GM19043 (cell line): ENCODE data around the gene MATN4.

Source experiments
- ATAC-seq: cut with Tn5 transposase; IDR thresholded peaks from one replicate; pipeline ENCODE4 v1.9.1; 2021; ENCODE audit warnings: low read depth; ENCODE audit not compliant: unreplicated experiment

The MATN4 gene

DNA sequence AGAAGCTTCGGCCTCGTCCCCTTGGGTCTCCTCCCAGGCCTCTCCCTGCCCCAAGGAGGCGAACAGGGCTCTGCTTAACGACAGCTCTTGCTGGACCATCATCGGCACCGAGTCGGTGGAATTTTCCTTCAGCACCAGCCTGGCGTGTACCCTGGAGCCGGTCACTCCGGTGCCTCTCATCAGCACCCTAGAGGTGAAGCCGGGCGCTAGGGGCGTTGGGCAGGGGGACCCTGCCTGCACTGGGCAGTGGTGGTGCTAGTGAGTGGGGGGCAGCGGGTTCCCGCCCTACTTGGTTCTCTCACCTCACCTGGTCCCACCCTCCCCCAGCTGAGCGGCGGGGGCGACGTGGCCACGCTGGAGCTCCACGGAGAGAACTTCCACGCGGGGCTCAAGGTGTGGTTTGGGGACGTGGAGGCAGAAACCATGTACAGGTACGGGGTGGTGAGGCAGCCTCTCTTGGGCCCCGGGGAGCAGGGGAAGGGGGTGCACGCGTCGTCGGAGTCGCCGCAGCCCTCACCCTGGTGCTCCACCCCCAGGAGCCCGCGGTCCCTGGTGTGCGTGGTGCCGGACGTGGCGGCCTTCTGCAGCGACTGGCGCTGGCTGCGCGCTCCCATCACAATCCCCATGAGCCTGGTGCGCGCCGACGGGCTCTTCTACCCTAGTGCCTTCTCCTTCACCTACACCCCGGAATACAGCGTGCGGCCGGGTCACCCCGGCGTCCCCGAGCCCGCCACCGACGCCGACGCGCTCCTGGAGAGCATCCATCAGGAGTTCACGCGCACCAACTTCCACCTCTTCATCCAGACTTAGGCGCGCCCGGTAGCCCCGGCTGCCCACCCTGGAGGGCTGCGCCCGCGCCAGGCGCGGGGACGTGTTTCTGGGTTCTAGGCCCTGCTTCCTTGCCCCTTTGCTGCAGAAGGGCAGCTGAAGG, 8.3 kb upstream of the MATN4 start:
- no peak for ATAC-seq

DNA sequence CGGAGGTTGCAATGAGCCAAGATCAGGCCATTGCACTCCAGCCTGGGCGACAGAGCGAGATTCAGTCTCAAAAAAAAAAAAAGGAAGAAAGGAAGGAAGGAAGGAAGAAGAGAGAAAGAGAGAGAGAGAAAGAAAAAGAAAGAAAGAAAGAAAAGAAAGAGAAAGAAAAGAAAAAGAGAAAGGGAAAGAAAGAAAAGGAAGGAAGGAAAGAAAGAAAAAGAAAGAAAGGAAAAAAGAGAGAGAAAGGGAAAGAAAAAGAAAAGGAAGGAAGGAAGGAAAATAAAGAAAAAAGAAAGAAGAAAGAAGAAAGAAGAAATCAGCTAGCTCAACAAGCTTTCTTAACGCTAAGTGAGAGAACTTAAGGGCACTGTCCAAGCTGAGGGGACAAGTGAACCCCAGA, 7.6 kb upstream of the MATN4 start:
- no peak for ATAC-seq

DNA sequence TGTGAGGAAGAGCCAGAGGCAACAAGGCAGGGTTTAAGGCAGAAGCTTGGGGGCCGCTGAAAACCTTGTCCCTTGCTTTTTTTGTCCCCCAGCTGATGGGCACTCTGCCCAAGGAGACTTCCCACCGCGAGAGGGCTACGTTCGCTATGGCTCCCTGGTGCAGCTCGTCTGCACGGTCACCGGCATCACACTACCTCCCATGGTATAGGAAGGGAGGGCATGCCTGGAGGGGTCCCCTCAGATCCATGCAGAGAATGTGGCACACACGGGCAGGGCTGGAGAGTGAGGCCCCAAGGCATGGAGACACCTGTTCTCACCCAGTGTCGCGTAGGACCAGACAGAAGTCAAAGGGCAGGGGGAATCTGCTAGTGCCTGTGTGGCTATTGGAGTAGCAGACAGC, 5.8 kb upstream of the MATN4 start:
- no peak for ATAC-seq

DNA sequence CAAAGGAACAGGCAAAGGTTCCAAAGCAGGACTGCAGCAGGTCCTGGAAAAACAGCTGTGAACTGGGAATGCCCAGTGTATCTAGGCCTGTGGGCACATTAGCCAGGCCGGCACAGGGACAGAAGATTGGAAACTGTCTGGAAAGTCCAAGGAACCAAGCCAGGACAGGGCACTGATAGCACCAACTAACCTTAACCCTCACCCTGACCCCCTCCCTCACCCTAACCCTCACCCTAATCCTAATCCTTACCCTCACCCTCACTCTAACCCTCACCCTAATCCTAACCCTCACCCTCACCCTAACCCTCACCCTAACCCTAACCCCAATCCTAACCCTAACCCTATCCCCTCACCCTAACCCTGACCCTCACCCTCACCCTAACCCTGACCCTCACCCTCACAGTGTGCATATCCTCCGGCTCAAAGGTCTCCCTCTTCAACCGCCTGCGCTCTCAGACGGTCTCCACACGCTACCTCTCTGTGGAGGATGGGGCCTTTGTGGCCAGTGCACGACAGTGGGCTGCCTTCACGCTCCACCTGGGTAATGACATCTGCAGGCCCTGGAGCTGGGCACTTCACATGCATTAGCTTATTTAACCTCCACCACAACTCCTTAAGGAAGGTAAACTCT, 5.1 kb upstream of the MATN4 start:
- ATAC-seq: no peak

DNA sequence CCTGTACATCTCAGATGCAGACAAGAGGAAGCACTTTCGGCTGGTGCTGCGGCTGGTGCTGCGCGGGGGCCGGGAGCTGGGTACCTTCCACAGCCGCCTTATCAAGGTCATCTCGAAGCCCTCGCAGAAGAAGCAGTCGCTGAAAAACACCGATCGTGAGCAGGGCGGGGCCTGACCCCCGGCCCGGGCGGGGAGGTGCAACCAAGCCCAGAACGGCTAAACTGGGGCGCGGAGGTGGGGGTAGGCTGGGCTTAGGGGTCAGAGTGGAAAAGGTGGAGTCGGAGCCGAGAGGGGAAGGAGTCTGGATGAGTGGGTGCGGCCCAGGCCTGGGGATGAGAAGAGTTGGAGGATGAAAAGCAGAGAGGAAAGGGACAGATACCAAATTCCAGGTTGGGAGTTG, 4.1 kb upstream of the MATN4 start:
- ATAC-seq: no peak

DNA sequence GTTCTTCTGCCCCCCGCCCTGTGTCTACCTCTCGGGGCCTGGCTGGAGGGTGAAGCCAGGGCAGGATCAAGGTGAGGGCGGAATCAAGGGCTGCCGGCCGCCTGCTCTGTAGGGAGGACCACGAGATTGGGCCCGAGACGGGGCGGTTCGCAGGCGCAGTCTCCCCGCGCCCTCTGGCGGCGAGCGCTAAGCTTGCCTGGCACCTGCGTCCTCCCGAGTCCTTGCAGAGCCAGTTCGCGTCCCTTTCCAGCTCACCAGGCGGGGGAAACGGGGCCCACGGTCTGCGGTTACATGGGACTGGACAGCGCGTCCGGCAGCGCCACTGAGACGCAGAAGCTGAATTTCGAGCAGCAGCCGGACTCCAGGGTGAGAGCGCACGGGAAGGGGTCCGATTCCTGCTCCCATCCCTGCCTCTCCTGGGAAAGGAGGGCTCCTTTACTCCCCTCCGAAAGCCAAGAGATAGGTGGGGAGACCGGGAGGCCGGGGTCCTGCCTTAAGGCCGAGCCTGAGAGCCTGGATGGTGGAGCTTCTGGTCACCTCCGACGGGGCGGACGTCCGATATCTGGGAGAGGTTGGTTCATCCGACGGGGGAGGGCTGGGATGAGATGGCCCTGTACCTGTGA, 3.6 kb upstream of the MATN4 start:
- no peak for ATAC-seq

DNA sequence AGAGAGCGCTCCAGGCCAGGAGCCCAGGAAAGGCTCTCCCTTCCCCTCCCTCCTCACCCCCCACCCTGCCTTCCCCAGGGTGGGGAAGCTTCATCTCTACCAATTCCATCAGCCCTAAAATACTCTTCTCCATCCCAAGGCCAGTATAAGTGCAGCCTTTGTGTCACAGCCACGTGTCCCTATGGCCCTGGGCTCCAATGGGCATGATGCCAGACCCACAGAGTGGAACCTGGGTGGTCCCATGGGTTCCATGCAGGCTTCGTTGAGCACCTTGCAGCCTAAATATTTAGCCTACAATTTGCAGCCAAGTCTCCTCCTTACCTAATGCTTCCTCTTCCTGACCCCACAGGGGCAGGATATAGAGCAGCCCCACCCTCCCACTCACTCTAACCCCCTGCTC, 976 bp upstream of the MATN4 start:
- ATAC-seq: no peak

DNA sequence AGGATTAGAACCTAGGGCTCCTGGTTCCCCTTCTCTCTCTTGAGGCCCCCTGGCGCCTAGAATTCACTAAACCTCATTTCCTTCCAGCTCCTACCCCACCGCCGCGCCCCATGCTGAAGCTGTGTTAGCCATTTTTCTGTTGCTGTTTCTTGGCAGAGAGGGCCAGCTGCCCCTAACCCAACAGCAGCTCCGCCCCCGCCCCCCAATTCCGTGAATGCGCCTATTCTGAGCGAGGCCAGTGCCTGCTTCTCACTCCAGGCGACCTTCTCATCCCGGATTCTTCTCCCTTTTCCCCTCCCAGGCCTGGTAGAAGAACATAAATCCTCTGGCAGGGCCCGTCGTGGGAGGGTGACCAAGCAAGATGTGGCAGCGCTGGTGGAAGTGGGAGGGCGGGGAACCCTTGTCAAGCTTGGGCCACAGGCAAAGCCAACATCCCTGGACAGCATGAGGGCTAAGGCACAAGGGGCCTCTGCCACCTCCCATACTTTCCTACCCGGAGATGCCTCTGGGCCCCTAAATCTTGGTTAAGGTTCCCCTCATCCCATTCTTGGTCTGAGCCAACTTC, 941 bp downstream of the MATN4 start:
- ATAC-seq: no peak

DNA sequence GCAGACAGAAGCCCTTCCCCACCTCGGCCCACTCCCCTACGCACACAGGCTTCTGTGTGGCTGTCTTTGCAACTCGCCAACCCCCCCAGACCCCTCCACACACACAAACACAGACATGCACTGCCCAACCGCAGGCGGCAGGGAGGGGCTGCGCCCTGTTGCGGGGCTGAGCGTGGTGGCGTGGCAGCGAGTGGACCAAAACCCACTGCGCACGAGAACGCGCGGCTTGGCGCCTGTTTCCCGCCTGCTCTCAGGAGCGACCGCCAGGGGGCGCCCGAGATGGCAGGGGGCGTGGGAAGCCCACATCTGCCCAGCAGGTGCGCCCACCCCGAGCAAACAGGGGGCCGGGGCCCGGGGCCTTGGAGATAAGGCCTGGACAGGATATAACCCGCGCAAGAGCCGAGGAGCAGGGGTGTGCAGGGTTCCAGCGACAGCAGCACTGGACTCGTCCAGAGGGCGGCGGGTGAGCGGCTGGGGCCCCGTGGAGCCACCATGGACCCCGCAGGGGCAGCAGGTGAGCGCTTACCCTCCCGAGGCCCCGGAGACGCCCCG, 1.6 kb downstream of the MATN4 start, which contains the start of gene RBPJL:
RBPJL (plus strand) TSS at position 410 of the 552 bp plus-strand sequence; CDS start at position 493, 83 bp downstream.
- no peak for ATAC-seq

DNA sequence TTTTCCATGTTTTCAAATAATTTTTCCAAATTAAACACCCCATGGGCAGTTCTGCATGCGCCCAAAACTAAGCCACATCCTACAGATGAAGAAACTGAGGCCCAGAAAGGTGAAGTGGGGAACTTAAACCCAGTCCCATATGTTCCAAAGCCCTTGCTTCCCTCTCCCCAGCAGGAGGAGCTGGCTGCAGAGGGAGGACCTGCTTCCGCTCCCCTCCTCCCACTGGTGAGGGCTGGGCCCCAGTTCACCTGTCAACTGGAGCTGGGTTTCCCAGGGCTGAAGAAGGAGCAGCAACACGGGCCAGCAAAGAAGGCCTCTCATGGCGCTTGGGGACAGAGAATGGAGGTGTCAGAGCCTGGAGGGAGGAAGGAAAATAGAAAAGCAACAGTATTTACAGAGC, 2.8 kb downstream of the MATN4 start:
- no peak for ATAC-seq

DNA sequence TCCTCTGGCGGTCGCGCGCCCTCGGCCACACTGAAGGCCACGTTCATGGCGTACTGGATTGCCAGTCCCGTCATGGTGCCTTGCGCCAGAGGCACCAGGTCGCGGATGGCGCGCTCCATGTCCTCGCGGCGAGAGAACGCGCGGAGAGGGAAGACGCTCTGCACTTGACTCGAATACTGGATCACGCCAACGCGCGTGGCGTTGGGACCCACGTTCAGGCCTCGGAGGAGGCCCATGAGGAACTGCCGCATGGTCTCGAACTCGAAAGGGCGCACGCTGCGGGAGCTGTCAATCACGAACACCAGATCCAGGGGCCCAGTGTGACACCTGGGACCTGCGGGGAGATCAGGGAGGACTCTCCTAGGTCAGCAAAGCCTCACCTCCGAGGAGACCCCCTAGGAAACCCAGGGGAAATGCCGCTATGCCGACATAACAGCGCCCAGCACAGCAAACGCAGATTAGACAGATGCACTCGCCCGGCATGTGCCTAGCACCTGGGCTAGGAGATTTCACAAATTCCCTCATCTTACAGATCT, 3.6 kb downstream of the MATN4 start:
- no peak for ATAC-seq

DNA sequence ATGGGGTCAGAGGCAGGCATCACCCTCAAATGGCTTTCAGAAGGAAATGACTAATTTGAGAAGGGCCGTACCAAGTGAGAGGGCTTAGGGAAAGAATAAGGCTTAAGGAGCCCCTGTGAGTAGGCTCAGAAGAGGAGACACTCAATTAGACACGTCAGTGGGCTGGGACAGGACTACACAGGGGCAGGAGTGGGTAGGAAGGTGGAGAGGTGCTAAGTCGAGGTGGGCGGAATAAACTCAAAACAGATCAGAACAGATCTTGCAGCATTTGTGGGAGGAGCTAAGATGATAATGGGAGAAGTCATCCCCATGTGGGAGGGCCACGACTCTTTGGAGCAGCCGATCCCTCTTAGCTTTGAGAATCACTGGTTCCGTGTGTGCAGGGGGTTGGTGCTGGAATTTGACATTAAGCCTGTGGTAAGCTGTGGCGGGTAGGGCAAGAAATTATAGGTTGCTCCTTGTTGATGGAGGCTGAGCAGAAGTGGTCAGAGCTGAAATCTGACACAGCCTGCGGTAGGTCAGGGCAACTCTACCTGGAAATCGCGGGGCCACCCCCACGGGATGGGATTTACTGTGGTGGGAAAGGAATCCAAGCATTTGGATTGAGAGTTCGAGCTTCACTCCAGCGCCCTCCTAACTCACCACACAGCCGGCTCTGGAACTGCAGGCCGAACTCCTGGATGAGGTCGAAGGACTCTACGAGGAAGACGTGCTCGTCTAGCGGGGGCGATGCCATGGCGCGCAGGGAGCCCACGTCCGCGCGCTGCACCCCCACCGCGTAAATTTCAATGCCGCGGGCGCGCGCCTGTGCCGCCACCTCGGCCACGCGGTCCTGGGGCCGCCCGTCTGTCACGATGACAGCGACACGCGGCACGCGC, 4.3 kb downstream of the MATN4 start:
- no peak for ATAC-seq

DNA sequence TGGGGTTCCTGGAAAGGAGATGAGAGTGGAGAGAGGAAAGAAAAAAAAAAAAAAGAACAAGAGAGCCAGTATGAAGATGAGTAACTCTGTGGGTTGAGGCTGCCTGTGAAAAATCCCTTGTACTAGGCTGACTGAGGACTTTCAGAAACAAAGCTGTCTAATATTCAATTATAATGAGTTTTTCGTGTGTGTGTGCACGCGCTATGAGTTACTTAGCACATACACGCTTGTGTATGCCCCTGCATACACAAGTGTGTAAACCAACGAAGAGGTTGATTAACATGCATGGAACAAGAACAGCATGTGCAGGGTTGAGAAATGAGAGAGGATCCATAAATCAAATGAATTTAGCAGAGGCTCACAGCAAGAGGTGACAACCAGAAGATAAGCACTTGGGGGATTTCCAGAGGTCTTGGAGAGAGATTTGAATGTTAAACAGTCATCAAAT, 6.3 kb downstream of the MATN4 start:
- no peak for ATAC-seq

DNA sequence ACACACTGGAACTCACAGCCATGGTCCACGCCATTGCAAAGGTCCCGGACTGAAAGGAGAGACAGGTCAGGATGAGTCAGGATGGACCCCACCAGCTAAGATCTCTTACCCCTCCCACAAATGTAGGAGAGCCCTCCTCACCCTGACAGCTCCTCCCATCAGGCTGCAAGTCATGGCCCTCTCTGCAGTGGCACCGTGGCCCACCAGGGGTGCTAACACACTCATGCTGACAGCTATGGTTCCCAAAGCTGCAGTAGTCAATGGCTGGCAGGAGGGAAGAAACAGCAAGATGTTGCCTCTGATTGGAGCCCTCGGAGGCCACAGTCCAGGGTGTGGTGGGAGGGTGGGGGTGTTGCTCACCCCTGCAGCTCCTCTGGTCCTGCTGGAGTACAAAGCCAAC, 7.1 kb downstream of the MATN4 start:
- no peak for ATAC-seq

DNA sequence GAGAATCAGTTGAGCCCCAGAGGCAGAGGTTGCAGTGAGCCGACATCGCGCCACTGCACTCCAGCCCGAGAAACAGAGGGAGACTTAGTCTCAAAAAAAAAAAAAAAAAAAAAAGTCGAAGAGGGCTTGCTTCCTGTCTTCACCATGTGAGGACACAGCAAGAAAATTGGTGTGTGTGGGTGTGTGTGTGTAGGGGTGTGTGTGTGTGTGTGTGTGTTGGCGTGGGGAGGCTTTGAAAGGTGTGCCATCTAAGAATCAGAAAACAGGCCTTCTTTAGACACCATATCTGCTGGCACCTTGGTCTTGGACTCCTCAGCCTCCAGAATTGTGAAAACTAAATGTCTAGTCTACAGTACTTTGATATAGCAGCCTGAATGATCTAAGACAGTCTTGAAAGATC, 8.3 kb downstream of the MATN4 start:
- no peak for ATAC-seq

DNA sequence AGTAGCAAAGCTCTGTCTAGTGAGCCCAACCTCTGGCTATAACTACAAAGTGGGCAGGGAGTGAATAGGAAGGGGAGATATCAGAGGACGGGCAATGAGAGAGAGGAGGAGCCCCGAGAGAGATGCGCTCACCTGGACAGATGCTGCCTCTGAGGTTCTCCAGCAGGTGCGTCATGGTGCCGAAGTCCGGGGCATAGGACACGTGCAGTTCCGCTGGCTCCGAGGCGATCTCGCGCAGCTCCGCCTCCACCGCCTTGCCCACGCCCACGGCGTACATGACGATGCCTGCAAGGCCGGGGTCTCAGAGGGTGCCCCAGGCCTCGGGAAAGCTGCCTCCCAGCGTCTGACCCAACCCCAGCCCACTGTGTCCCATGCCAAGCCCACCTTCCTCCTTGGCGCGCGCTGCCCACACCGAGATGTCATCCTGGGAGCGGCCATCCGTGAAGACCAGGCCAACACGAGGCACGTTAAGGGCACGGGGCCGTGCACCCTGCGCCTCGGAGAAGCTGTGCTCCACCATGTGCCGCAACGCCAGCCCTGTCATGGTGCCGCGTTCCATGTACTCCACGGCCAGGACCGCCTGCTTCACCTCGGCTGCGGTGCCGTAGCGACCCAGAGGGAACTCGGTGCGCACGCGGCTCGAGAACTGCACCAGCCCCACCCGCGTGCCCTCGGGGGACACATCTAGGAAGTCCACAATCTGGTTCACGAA, 10.2 kb downstream of the MATN4 start:
- ATAC-seq: no peak

DNA sequence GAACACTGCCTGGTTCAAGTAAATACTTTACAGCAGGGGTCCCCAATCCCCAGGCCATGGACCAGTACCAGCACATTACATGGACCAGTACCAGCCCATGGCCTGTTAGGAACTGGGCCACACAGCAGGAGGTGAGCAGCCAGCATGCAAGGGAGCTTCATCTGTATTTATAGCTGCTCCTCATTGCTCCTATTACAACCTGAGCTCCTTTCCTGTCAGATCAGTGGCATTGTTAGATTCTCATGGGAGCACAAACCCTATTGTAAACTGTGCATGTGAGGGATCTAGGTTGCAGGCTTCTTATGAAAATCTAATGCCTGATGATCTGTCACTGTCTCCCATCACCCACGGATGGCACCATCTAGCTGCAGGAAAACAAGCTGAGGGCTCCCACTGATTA, 13.4 kb downstream of the MATN4 start:
- no peak for ATAC-seq

DNA sequence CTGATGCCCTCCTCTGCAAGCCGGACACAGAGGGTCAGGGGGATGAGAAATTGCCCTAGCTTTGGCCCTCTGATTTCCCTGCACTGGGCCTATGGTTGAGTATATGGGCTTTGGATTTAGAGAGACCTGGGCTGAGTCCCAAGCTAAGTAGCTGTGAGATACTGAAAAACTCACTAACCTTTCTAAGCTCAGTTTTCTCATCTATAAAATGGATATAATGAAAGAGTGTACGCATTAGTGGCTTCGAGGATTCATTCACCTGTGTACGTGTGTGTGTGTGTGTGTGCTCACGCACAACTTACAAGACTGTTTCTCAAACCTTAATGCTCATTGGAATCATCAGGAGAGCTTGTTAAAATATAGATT, 14.1 kb downstream of the MATN4 start:
- no peak for ATAC-seq
